K562 (cell line): ENCODE results near the gene MAPKAPK2. TPM values are rescaled to one million over a fixed set of nuclear protein-coding genes. Genes with fewer than 3 reads are reported as not detected.

Source experiments
- ARID1B ChIP-seq: fragments of 450-650 bp; IDR thresholded peaks from 2 replicates; pipeline ENCODE4 v1.6.1; 2016; ENCODE audit warnings: antibody characterized with exemption, mild to moderate bottlenecking, inconsistent platforms
- ATF7 ChIP-seq: fragments of 450-650 bp; IDR thresholded peaks from 2 replicates; pipeline ENCODE4 v1.7.1; 2014; ENCODE audit warnings: mild to moderate bottlenecking, moderate library complexity
- CREM ChIP-seq: IDR thresholded peaks from 2 replicates; pipeline ENCODE4 v1.6.1; 2014; ENCODE audit warnings: antibody characterized with exemption, low read depth
- EHMT2 ChIP-seq: fragments of 450-650 bp; IDR thresholded peaks from 2 replicates; pipeline ENCODE4 v1.6.1; 2018; ENCODE audit warnings: antibody characterized with exemption
- ETV5 ChIP-seq: sonication (generic); formaldehyde crosslinking; IDR thresholded peaks from 2 replicates; pipeline ENCODE4 v1.4.0; 2020; ENCODE audit warnings: low read depth, mild to moderate bottlenecking, missing genetic modification reagents
- ETV6 ChIP-seq, 3 experiments: fragments of 150-350 bp in 1 of 3; sonication (generic) in 1 of 3; formaldehyde crosslinking in 1 of 3; IDR thresholded peaks; 2 replicates each; pipeline versions ENCODE4 v1.6.1 to v1.8.0; 2014 to 2022; ENCODE audit warnings: borderline replicate concordance in 2 of 3, low read depth in 2 of 3, antibody characterized with exemption in 1 of 3, low read length in 1 of 3, mild to moderate bottlenecking in 1 of 3, missing genetic modification reagents in 1 of 3
- HDAC2 ChIP-seq: fragments of 450-650 bp; IDR thresholded peaks from 2 replicates; pipeline ENCODE4 v1.6.1; 2016; ENCODE audit warnings: mild to moderate bottlenecking
- KLF10 ChIP-seq: fragments of 250-450 bp; sonication (Bioruptor Pico); IDR thresholded peaks from 2 replicates; pipeline ENCODE4 v1.6.1; 2021; ENCODE audit warnings: matching md5 sums
- L3MBTL2 ChIP-seq: fragments of 450-650 bp; IDR thresholded peaks from 2 replicates; pipeline ENCODE4 v1.6.1; 2016; ENCODE audit warnings: mild to moderate bottlenecking, moderate library complexity
- MTA1 ChIP-seq: fragments of 450-650 bp; IDR thresholded peaks from 2 replicates; pipeline ENCODE4 v1.6.1; 2017; ENCODE audit warnings: borderline replicate concordance
- MYC ChIP-seq, 2 experiments: fragments of 250-450 bp in 1 of 2; sonication (Bioruptor Pico) in 1 of 2; IDR thresholded peaks; 2 replicates each; pipeline versions ENCODE4 v1.5.1 to v1.6.1; 2012 to 2021; ENCODE audit warnings: low read depth in 2 of 2, borderline replicate concordance in 1 of 2, improper control_type of control experiment in 1 of 2, low read length in 1 of 2, mild to moderate bottlenecking in 1 of 2, moderate library complexity in 1 of 2
- NBN ChIP-seq: fragments of 450-650 bp; IDR thresholded peaks from 2 replicates; pipeline ENCODE4 v1.6.1; 2016; ENCODE audit warnings: low read depth, mild to moderate bottlenecking
- NFE2 ChIP-seq: IDR thresholded peaks from 2 replicates; pipeline ENCODE4 v1.6.1; 2014; ENCODE audit warnings: antibody characterized with exemption, low read depth
- NR3C1 ChIP-seq: sonication (generic); formaldehyde crosslinking; IDR thresholded peaks from 2 replicates; pipeline ENCODE4 v1.8.1; 2022; ENCODE audit warnings: missing genetic modification reagents
- SMARCA4 ChIP-seq: fragments of 450-650 bp; IDR thresholded peaks from 2 replicates; pipeline ENCODE4 v1.6.1; 2016
- TAF9B ChIP-seq: fragments of 450-650 bp; IDR thresholded peaks from 2 replicates; pipeline ENCODE4 v1.6.1; 2018; ENCODE audit warnings: mild to moderate bottlenecking; ENCODE audit not compliant: partially characterized antibody
- ZNF175 ChIP-seq: fragments of 200-800 bp; sonication (Bioruptor generic); IDR thresholded peaks from 2 replicates; pipeline ENCODE4 v1.6.1; 2016; ENCODE audit warnings: low read depth, mild to moderate bottlenecking, missing genetic modification characterization, missing compliant biosample characterization
- ZNF395 ChIP-seq: fragments of 200-800 bp; sonication (Bioruptor generic); IDR thresholded peaks from 2 replicates; pipeline ENCODE4 v1.6.1; 2017; ENCODE audit warnings: missing genetic modification characterization, missing compliant biosample characterization
- ZNF584 ChIP-seq: fragments of 200-800 bp; sonication (Bioruptor generic); IDR thresholded peaks from 2 replicates; pipeline ENCODE4 v1.6.1; 2016; ENCODE audit warnings: low read depth, mild to moderate bottlenecking, missing genetic modification characterization, missing compliant biosample characterization
- polyA plus RNA-seq, 8 experiments: library from polyadenylated mRNA; depleted of rRNA in 4 of 8; stranded (reverse) in 5 of 8; unstranded in 3 of 8; fragments of >200 nt; fragmentation: Nextera tagmentation in 2 of 8; fragmentation: Illumina TruSeq in 1 of 8; extraction: Ambion mirVana in 2 of 8; extraction: Trizol in 1 of 8; gene quantifications; 2 replicates each; pipeline versions ENCODE4 v1.2.1 to v1.2.3, GENCODE V29; 2011 to 2014; ENCODE audit warnings: inconsistent platforms in 1 of 8, missing spikeins in 1 of 8
- total RNA-seq, 7 experiments: library from RNA; depleted of rRNA in 6 of 7; stranded (reverse); fragments of >200 nt in 6 of 7; fragmentation: Illumina TruSeq in 2 of 7; extraction: Trizol in 2 of 7; gene quantifications; 2 replicates each; pipeline versions ENCODE4 v1.2.1 to v1.2.3, GENCODE V29; 2011 to 2021; ENCODE audit warnings: low replicate concordance in 1 of 7
- TF ChIP-seq, protein P1 (sequence below): fragments of 450-650 bp; IDR thresholded peaks from 2 replicates; pipeline ENCODE4 v1.6.1; 2016; ENCODE audit warnings: missing biosample characterization, missing genetic modification characterization
- TF ChIP-seq, protein P2 (sequence below), 2 experiments: fragments of 150-350 bp in 1 of 2; IDR thresholded peaks; 2 replicates each; pipeline ENCODE4 v1.6.1; 2012 to 2016; ENCODE audit warnings: low read depth in 2 of 2, low read length in 2 of 2, mild to moderate bottlenecking in 1 of 2, moderate library complexity in 1 of 2

MAPKAPK2 gene
- total and polyA plus RNA-seq, 9 of the 15 experiments (the other 6 are each of a cell fraction or from before 2014, with no cell fraction given) = 0.63 to 94.2 (median 52.1) TPM

GRCh38 chr1:206716870-206717673, 32.4 kb downstream of the MAPKAPK2 start (continued):
- TF ChIP-seq MYC (IDR thresholded peaks at IDR 0.05; ENCODE audit: low read depth, low read length) (peak; percentile 65; the same call in 1 of the 2 replicates), MYC (CRISPR knock-in tag; IDR thresholded peaks at IDR 0.05; ENCODE audit: borderline replicate concordance, low read depth) (no peak), TAF9B (no peak), ATF7 (peak; percentile 90), EHMT2 (0 out of 2 replicates have a peak, but pooled peaks have one; percentile 11), CREM (peak; percentile 56), ETV5 (CRISPR knock-in tag) (no peak; the same call in 1 of the 2 replicates), NBN (no peak; the same call in 1 of the 2 replicates), ETV6 (IDR thresholded peaks at IDR 0.05; ENCODE audit: borderline replicate concordance in 1 of 2, low read depth in 2 of 2, low read length in 1 of 2) (peak in 1 of 2 experiments; percentile 92; a peak in 2 of 4 replicates), ETV6 (CRISPR knock-in tag; IDR thresholded peaks at IDR 0.05; ENCODE audit: borderline replicate concordance) (no peak), HDAC2 (0 out of 2 replicates have a peak, but pooled peaks have one; percentile 76), ZNF395 (CRISPR knock-in tag) (peak; percentile 79; the same call in 1 of the 2 replicates), ZNF175 (peak; percentile 94), SMARCA4 (peak; percentile 56), NR3C1 (CRISPR knock-in tag) (no peak), KLF10 (CRISPR knock-in tag) (no peak), NFE2 (0 out of 2 replicates have a peak, but pooled peaks have one; percentile 17), MTA1 (0 out of 2 replicates have a peak, but pooled peaks have one; percentile 13), L3MBTL2 (peak; percentile 20; the same call in 1 of the 2 replicates), ZNF584 (peak; percentile 93), ARID1B (peak; percentile 71)
- TF ChIP-seq, protein P1, sequence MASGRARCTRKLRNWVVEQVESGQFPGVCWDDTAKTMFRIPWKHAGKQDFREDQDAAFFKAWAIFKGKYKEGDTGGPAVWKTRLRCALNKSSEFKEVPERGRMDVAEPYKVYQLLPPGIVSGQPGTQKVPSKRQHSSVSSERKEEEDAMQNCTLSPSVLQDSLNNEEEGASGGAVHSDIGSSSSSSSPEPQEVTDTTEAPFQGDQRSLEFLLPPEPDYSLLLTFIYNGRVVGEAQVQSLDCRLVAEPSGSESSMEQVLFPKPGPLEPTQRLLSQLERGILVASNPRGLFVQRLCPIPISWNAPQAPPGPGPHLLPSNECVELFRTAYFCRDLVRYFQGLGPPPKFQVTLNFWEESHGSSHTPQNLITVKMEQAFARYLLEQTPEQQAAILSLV (tag) = 0 out of 2 replicates have a peak, but pooled peaks have one; percentile 42
- TF ChIP-seq, protein P2, sequence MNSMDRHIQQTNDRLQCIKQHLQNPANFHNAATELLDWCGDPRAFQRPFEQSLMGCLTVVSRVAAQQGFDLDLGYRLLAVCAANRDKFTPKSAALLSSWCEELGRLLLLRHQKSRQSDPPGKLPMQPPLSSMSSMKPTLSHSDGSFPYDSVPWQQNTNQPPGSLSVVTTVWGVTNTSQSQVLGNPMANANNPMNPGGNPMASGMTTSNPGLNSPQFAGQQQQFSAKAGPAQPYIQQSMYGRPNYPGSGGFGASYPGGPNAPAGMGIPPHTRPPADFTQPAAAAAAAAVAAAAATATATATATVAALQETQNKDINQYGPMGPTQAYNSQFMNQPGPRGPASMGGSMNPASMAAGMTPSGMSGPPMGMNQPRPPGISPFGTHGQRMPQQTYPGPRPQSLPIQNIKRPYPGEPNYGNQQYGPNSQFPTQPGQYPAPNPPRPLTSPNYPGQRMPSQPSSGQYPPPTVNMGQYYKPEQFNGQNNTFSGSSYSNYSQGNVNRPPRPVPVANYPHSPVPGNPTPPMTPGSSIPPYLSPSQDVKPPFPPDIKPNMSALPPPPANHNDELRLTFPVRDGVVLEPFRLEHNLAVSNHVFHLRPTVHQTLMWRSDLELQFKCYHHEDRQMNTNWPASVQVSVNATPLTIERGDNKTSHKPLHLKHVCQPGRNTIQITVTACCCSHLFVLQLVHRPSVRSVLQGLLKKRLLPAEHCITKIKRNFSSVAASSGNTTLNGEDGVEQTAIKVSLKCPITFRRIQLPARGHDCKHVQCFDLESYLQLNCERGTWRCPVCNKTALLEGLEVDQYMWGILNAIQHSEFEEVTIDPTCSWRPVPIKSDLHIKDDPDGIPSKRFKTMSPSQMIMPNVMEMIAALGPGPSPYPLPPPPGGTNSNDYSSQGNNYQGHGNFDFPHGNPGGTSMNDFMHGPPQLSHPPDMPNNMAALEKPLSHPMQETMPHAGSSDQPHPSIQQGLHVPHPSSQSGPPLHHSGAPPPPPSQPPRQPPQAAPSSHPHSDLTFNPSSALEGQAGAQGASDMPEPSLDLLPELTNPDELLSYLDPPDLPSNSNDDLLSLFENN (IDR thresholded peaks at IDR 0.05; ENCODE audit: low read depth in 2 of 2, low read length in 2 of 2) = no peak
